GM10266 (cell line): Measurements from ENCODE around the gene HECW1.

ENCODE experiments used
- DNase-seq: peaks from one replicate; pipeline ENCODE4 v3.0.0; 2012; ENCODE audit errors: extremely low spot score
- CTCF ChIP-seq: IDR thresholded peaks from 2 replicates; pipeline ENCODE4 v1.5.1; 2012; ENCODE audit warnings: mild to moderate bottlenecking, low read depth; ENCODE audit not compliant: control insufficient read depth, insufficient read depth; ENCODE audit errors: missing control alignments

Gene HECW1

GRCh38 chr7:43193893-43194292 lies 81.4 kb downstream of the HECW1 start:
- no peak for TF ChIP-seq CTCF
- DNase-seq = no peak

GRCh38 chr7:43195256-43195655 lies 82.8 kb downstream of the HECW1 start:
- no peak for TF ChIP-seq CTCF
- no peak for DNase-seq

GRCh38 chr7:43195768-43196167 lies 83.3 kb downstream of the HECW1 start:
- no peak for DNase-seq
- TF ChIP-seq CTCF = no peak

GRCh38 chr7:43196379-43196778 lies 83.9 kb downstream of the HECW1 start:
- no peak for DNase-seq
- no peak for TF ChIP-seq CTCF

- TF ChIP-seq CTCF = no peak
- DNase-seq = no peak
Measured at GRCh38 chr7:43198016-43198415, 85.6 kb downstream of the HECW1 start.

- TF ChIP-seq CTCF = no peak
- no peak for DNase-seq
Measured at GRCh38 chr7:43198599-43199090, 86.2 kb downstream of the HECW1 start.

- TF ChIP-seq CTCF = no peak
- DNase-seq = no peak
Measured at GRCh38 chr7:43199371-43200160, 87.1 kb downstream of the HECW1 start.
